BLaER1 (cell line): ENCODE measurements around the gene EPHA3.
A peak's percentile ranks its signal among the peaks of the same experiment; 100 is the strongest.
"Not testable (repeated sequence)": the region's sequence is repeated elsewhere in the genome, so short reads cannot be mapped to it uniquely, and the experiment has no call there.

Experiments used
- H3K27ac ChIP-seq: shearing (Covaris generic); formaldehyde crosslinking; 2 replicates; pipeline ENCODE4 v1.8.1; 2022
- H3K27me3 ChIP-seq: shearing (Covaris generic); formaldehyde crosslinking; 2 replicates; pipeline ENCODE4 v1.8.1; 2022
- H3K36me3 ChIP-seq: shearing (Covaris generic); formaldehyde crosslinking; 2 replicates; pipeline ENCODE4 v1.8.1; 2022
- H3K4me1 ChIP-seq: shearing (Covaris generic); formaldehyde crosslinking; 2 replicates; pipeline ENCODE4 v1.8.1; 2022
- H3K4me2 ChIP-seq: shearing (Covaris generic); formaldehyde crosslinking; 2 replicates; pipeline ENCODE4 v1.8.1; 2022
- H3K4me3 ChIP-seq: shearing (Covaris generic); formaldehyde crosslinking; 2 replicates; pipeline ENCODE4 v1.8.1; 2022
- H3K9ac ChIP-seq: shearing (Covaris generic); formaldehyde crosslinking; 2 replicates; pipeline ENCODE4 v1.8.1; 2022
- H3K9me3 ChIP-seq: shearing (Covaris generic); formaldehyde crosslinking; 2 replicates; pipeline ENCODE4 v1.8.1; 2022
- H4K20me1 ChIP-seq: shearing (Covaris generic); formaldehyde crosslinking; 2 replicates; pipeline ENCODE4 v1.8.1; 2022
- Cebpa-rat ChIP-seq: shearing (Covaris generic); IDR thresholded peaks from 2 replicates; pipeline ENCODE4 v1.8.1; 2022

Gene EPHA3

GRCh38 chr3:89315750-89316470 lies 208.5 kb downstream of the EPHA3 start:
- no peaks in the 10 kb centered on the region for H3K27me3 ChIP-seq
- H3K27ac ChIP-seq: no peak overlapping the region
- no peak overlapping the region for H3K9ac ChIP-seq
- H3K36me3 ChIP-seq: peaks cover 8% of the 10 kb centered on the region
- peaks cover 55% of the 10 kb centered on the region; the same call in 1 of the 2 replicates for H4K20me1 ChIP-seq
- H3K4me2 ChIP-seq: no peak overlapping the region
- no peak overlapping the region for H3K4me3 ChIP-seq
- no peaks in the 10 kb centered on the region for H3K4me1 ChIP-seq
- no peak for TF ChIP-seq Cebpa-rat
- H3K9me3 ChIP-seq: no peaks in the 10 kb centered on the region

GRCh38 chr3:89320186-89320585 lies 212.8 kb downstream of the EPHA3 start:
- Histone ChIP-seq H3K4me2 (no peak overlapping the region), H4K20me1 (peaks cover 37% of the 10 kb centered on the region; the same call in 1 of the 2 replicates), H3K36me3 (peaks cover 8% of the 10 kb centered on the region), H3K9me3 (no peaks in the 10 kb centered on the region), H3K4me3 (no peak overlapping the region), H3K9ac (no peak overlapping the region), H3K4me1 (no peaks in the 10 kb centered on the region), H3K27me3 (no peaks in the 10 kb centered on the region), H3K27ac (no peak overlapping the region)
- TF ChIP-seq Cebpa-rat: no peak

GRCh38 chr3:89326997-89327396 lies 219.6 kb downstream of the EPHA3 start:
- Histone ChIP-seq H3K4me1 (no peaks in the 10 kb centered on the region), H3K4me3 (no peak overlapping the region), H4K20me1 (peaks cover 28% of the 10 kb centered on the region; the same call in 1 of the 2 replicates), H3K36me3 (peaks cover 35% of the 10 kb centered on the region; the same call in 1 of the 2 replicates), H3K4me2 (no peak overlapping the region), H3K27me3 (no peaks in the 10 kb centered on the region), H3K9me3 (no peaks in the 10 kb centered on the region), H3K27ac (no peak overlapping the region), H3K9ac (no peak overlapping the region)
- TF ChIP-seq Cebpa-rat: no peak

- Histone ChIP-seq H3K9me3 (no peaks in the 10 kb centered on the region), H3K4me3 (no peak overlapping the region), H3K36me3 (peaks cover 48% of the 10 kb centered on the region), H3K27me3 (no peaks in the 10 kb centered on the region), H3K9ac (no peak overlapping the region), H3K27ac (no peak overlapping the region), H4K20me1 (peaks cover 44% of the 10 kb centered on the region; the same call in 1 of the 2 replicates), H3K4me2 (no peak overlapping the region), H3K4me1 (no peaks in the 10 kb centered on the region)
- TF ChIP-seq Cebpa-rat: no peak
Measured at GRCh38 chr3:89332386-89332785, 225.0 kb downstream of the EPHA3 start.

- no peak overlapping the region for H3K9ac ChIP-seq
- H3K4me3 ChIP-seq: no peak overlapping the region
- no peak for TF ChIP-seq Cebpa-rat
- peaks cover 48% of the 10 kb centered on the region for H3K36me3 ChIP-seq
- H4K20me1 ChIP-seq: peaks cover 42% of the 10 kb centered on the region; the same call in 1 of the 2 replicates
- no peaks in the 10 kb centered on the region for H3K9me3 ChIP-seq
- H3K27me3 ChIP-seq: no peaks in the 10 kb centered on the region
- no peaks in the 10 kb centered on the region for H3K4me1 ChIP-seq
- H3K27ac ChIP-seq: no peak overlapping the region
- H3K4me2 ChIP-seq: no peak overlapping the region
Measured at GRCh38 chr3:89332793-89333192, 225.4 kb downstream of the EPHA3 start.

- H3K9ac ChIP-seq: no peak overlapping the region
- H3K9me3 ChIP-seq: no peaks in the 10 kb centered on the region
- no peak for TF ChIP-seq Cebpa-rat
- H3K4me1 ChIP-seq: no peaks in the 10 kb centered on the region
- H3K27ac ChIP-seq: no peak overlapping the region
- H3K4me3 ChIP-seq: no peak overlapping the region
- H4K20me1 ChIP-seq: peaks cover 40% of the 10 kb centered on the region; the same call in 1 of the 2 replicates
- H3K36me3 ChIP-seq: peaks cover 55% of the 10 kb centered on the region
- no peak overlapping the region for H3K4me2 ChIP-seq
- H3K27me3 ChIP-seq: no peaks in the 10 kb centered on the region
Measured at GRCh38 chr3:89335693-89336092, 228.3 kb downstream of the EPHA3 start.

GRCh38 chr3:89340408-89340807 lies 233.0 kb downstream of the EPHA3 start:
- H3K27ac ChIP-seq: no peak overlapping the region
- TF ChIP-seq Cebpa-rat: no peak
- H3K4me1 ChIP-seq: no peaks in the 10 kb centered on the region
- H4K20me1 ChIP-seq: peaks cover 5% of the 10 kb centered on the region; the same call in 1 of the 2 replicates
- peaks cover 15% of the 10 kb centered on the region for H3K9me3 ChIP-seq
- H3K27me3 ChIP-seq: no peaks in the 10 kb centered on the region
- peaks cover 77% of the 10 kb centered on the region for H3K36me3 ChIP-seq
- H3K4me3 ChIP-seq: no peak overlapping the region
- no peak overlapping the region for H3K4me2 ChIP-seq
- no peak overlapping the region for H3K9ac ChIP-seq

- Histone ChIP-seq H3K4me1 (no peaks in the 10 kb centered on the region), H3K36me3 (peaks cover 51% of the 10 kb centered on the region), H3K9me3 (peaks cover 15% of the 10 kb centered on the region), H4K20me1 (no peaks in the 10 kb centered on the region; the same call in 1 of the 2 replicates), H3K4me2 (no peak overlapping the region), H3K27ac (no peak overlapping the region), H3K4me3 (no peak overlapping the region), H3K27me3 (no peaks in the 10 kb centered on the region), H3K9ac (no peak overlapping the region)
- no peak for TF ChIP-seq Cebpa-rat
Measured at GRCh38 chr3:89344076-89344475, 236.7 kb downstream of the EPHA3 start.

GRCh38 chr3:89350935-89351334 lies 243.5 kb downstream of the EPHA3 start:
- H3K4me3 ChIP-seq, H3K9ac ChIP-seq, H3K4me2 ChIP-seq, H3K4me1 ChIP-seq, H3K27ac ChIP-seq, H3K27me3 ChIP-seq, H4K20me1 ChIP-seq, H3K9me3 ChIP-seq: not testable (repeated sequence)
- peaks cover 23% of the 10 kb centered on the region for H3K36me3 ChIP-seq

GRCh38 chr3:89353465-89353864 lies 246.0 kb downstream of the EPHA3 start:
- Histone ChIP-seq H3K4me3 (no peak overlapping the region), H3K27me3 (no peaks in the 10 kb centered on the region), H3K9ac (no peak overlapping the region), H3K36me3 (peaks cover 32% of the 10 kb centered on the region), H3K9me3 (no peaks in the 10 kb centered on the region), H3K4me2 (no peak overlapping the region), H3K27ac (no peak overlapping the region), H4K20me1 (no peaks in the 10 kb centered on the region; the same call in 1 of the 2 replicates), H3K4me1 (no peaks in the 10 kb centered on the region)
- TF ChIP-seq Cebpa-rat: peak; percentile 56; the same call in 1 of the 2 replicates
